ENCODE measurements around the gene DTX1.

DTX1 gene

GRCh38 chr12:113127791-113128199, 71.3 kb downstream of the DTX1 start (continued):
- TF ChIP-seq ZNF645 (tag by site-specific recombination; IDR thresholded peaks at IDR 0.05) (no peak), SP2 (tag by site-specific recombination; IDR thresholded peaks at IDR 0.05) (peak; percentile 17; the same call in 1 of the 2 replicates), ZNF302 (tag by site-specific recombination; IDR thresholded peaks at IDR 0.05; ENCODE audit: low read depth) (no peak), ZBTB11 (tag by site-specific recombination; conservative IDR thresholded peaks at IDR 0.05; ENCODE audit: low read depth) (no peak), SP3 (tag by site-specific recombination; IDR thresholded peaks at IDR 0.05) (peak; percentile 32), ZNF280D (tag by site-specific recombination; IDR thresholded peaks at IDR 0.05) (no peak), HIC1 (tag by site-specific recombination; IDR thresholded peaks at IDR 0.05) (0 out of 2 replicates have a peak, but pooled peaks have one; percentile 33), ZNF16 (tag by site-specific recombination; IDR thresholded peaks at IDR 0.05; ENCODE audit: low read depth) (no peak), ZNF398 (tag by site-specific recombination; IDR thresholded peaks at IDR 0.05) (0 out of 2 replicates have a peak, but pooled peaks have one; percentile 6), EGR2 (tag by site-specific recombination; IDR thresholded peaks at IDR 0.05; ENCODE audit: low read depth) (0 out of 2 replicates have a peak, but pooled peaks have one; percentile 41), KLF7 (tag by site-specific recombination; IDR thresholded peaks at IDR 0.05; ENCODE audit: borderline replicate concordance) (no peak), KLF9 (tag by site-specific recombination; IDR thresholded peaks at IDR 0.05; ENCODE audit: low read depth) (no peak), ZNF785 (tag by site-specific recombination; IDR thresholded peaks at IDR 0.05) (no peak), GLIS2 (tag by site-specific recombination; IDR thresholded peaks at IDR 0.05) (peak; percentile 44; the same call in 1 of the 2 replicates), ZNF626 (tag by site-specific recombination; IDR thresholded peaks at IDR 0.05) (no peak), ZNF324 (tag by site-specific recombination; IDR thresholded peaks at IDR 0.05) (no peak), PRDM4 (tag by site-specific recombination; IDR thresholded peaks at IDR 0.05) (no peak), ZFHX2 (tag by site-specific recombination; conservative IDR thresholded peaks at IDR 0.05) (peak; percentile 73), ZFP3 (tag by site-specific recombination; IDR thresholded peaks at IDR 0.05; ENCODE audit: low read depth) (no peak), ZNF23 (tag by site-specific recombination; IDR thresholded peaks at IDR 0.05; ENCODE audit: borderline replicate concordance) (no peak), ZXDB (tag by site-specific recombination; IDR thresholded peaks at IDR 0.05) (no peak), ZNF449 (tag by site-specific recombination; IDR thresholded peaks at IDR 0.05) (no peak), ZNF292 (tag by site-specific recombination; IDR thresholded peaks at IDR 0.05; ENCODE audit: borderline replicate concordance, low read depth) (no peak), ZBTB17 (tag by site-specific recombination; IDR thresholded peaks at IDR 0.05) (0 out of 2 replicates have a peak, but pooled peaks have one; percentile 1)

Measured in HEK293 (cell line).